Neural progenitor cell (in vitro differentiated cells): ENCODE data around the gene EXOC8.

ENCODE experiments used
- CTCF ChIP-seq: fragments of 200-600 bp; sonication (generic); IDR thresholded peaks from 2 replicates; pipeline ENCODE4 v1.5.1; 2017; ENCODE audit warnings: antibody characterized with exemption, mild to moderate bottlenecking
- EZH2phosphoT487 ChIP-seq: fragments of 200-600 bp; sonication (generic); IDR thresholded peaks from 2 replicates; pipeline ENCODE4 v1.6.1; 2017; ENCODE audit warnings: antibody characterized with exemption

GRCh38 chr1:231311720-231312431, 25.8 kb downstream of the EXOC8 start:
- no peak for TF ChIP-seq CTCF
- no peak for TF ChIP-seq EZH2phosphoT487
